Measurements from ENCODE around the gene TRAF2. TPM values are rescaled to one million over a fixed set of nuclear protein-coding genes. Genes with fewer than 3 reads are reported as not detected.

The TRAF2 gene
- total RNA-seq, 2 donors from 2014 or later: 45.9 to 55.1 TPM

DNA sequence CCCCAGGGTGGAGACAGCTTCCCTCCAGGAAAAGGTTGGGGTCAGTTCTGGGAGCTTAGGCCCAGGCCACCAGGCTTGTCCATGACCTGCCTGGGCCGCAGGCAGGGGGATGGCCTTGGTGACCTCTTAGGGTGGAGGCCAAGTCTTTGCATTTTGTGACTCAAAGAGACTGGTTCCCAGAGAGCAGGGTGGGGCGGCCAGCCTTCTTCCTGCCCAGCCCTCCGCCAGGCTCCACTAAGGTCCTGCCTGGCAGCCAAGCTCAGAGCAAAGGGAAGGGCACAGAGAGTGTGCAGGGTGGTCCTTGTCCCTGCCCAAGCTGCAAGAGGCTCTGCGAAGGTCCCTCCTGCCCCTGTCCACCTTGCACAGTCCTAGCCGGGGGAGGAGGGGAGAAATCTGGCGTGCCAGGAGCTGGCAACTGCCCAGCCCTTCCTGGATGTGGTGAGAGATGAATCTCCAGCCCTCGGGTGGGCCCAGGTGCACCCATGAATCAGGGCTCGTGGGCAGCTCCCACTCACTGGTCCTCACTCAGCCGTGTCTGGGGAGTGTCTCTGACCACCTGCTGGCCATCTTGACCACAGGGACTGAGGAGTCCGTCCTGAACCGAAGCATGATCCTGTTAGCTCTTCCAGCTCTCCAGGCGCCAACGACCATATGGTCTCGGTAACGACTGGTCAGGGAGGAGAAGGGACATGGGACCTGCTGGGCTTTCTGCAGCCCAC lies 88.7 kb downstream of the TRAF2 start:
- Mint-ChIP-seq H3K36me3 (ENCODE audit: low read depth) (no peaks in the 10 kb centered on the region), H3K27ac (no peak overlapping the region), H3K4me3 (no peak overlapping the region), H3K4me1 (peaks cover 2% of the 10 kb centered on the region), H3K27me3 (ENCODE audit: insufficient read depth) (peaks cover 2% of the 10 kb centered on the region), H3K9me3 (no peaks in the 10 kb centered on the region)
- Histone ChIP-seq H3K4me1 (ENCODE audit: control insufficient read depth, insufficient read depth, low read length) (peaks cover 3% of the 10 kb centered on the region), H3K27ac (ENCODE audit: low read depth, low read length) (no peak overlapping the region), H3K9me3 (ENCODE audit: control insufficient read depth, low read length) (no peaks in the 10 kb centered on the region), H3K27me3 (ENCODE audit: control insufficient read depth, insufficient read depth, low read length, poor library complexity, severe bottlenecking) (peaks cover 6% of the 10 kb centered on the region), H3K4me3 (ENCODE audit: low read length) (no peak overlapping the region), H3K36me3 (ENCODE audit: control insufficient read depth, insufficient read depth, low read length) (no peaks in the 10 kb centered on the region), H3K9ac (ENCODE audit: extremely low read depth, low read length, poor library complexity, severe bottlenecking) (no peak overlapping the region)
- TF ChIP-seq, protein P1, sequence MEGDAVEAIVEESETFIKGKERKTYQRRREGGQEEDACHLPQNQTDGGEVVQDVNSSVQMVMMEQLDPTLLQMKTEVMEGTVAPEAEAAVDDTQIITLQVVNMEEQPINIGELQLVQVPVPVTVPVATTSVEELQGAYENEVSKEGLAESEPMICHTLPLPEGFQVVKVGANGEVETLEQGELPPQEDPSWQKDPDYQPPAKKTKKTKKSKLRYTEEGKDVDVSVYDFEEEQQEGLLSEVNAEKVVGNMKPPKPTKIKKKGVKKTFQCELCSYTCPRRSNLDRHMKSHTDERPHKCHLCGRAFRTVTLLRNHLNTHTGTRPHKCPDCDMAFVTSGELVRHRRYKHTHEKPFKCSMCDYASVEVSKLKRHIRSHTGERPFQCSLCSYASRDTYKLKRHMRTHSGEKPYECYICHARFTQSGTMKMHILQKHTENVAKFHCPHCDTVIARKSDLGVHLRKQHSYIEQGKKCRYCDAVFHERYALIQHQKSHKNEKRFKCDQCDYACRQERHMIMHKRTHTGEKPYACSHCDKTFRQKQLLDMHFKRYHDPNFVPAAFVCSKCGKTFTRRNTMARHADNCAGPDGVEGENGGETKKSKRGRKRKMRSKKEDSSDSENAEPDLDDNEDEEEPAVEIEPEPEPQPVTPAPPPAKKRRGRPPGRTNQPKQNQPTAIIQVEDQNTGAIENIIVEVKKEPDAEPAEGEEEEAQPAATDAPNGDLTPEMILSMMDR (conservative IDR thresholded peaks at IDR 0.05): no peak
- no peak for DNase-seq
- 86 to 88% methylated on average over 12 to 15 of the region's 15 CpGs for WGBS, 2 experiments (ENCODE audit: insufficient coverage in 1 of 2, insufficient read length in 1 of 2)

- Histone ChIP-seq H3K27me3 (ENCODE audit: control insufficient read depth, insufficient read depth, low read length, poor library complexity, severe bottlenecking) (peaks cover 6% of the 10 kb centered on the region), H3K27ac (ENCODE audit: low read depth, low read length) (no peak overlapping the region), H3K36me3 (ENCODE audit: control insufficient read depth, insufficient read depth, low read length) (no peaks in the 10 kb centered on the region), H3K4me1 (ENCODE audit: control insufficient read depth, insufficient read depth, low read length) (peaks cover 3% of the 10 kb centered on the region), H3K9ac (ENCODE audit: extremely low read depth, low read length, poor library complexity, severe bottlenecking) (no peak overlapping the region), H3K9me3 (ENCODE audit: control insufficient read depth, low read length) (no peaks in the 10 kb centered on the region), H3K4me3 (ENCODE audit: low read length) (no peak overlapping the region)
- H3K4me1 Mint-ChIP-seq: peaks cover 8% of the 10 kb centered on the region
- H3K27ac Mint-ChIP-seq: no peak overlapping the region
- no peak overlapping the region for H3K4me3 Mint-ChIP-seq
- TF ChIP-seq, protein P1 (conservative IDR thresholded peaks at IDR 0.05): peak; percentile 79
- DNase-seq: peak; percentile 92
- 85 to 86% methylated on average over 8 to 14 of the region's 14 CpGs for WGBS, 2 experiments (ENCODE audit: insufficient coverage in 1 of 2, insufficient read length in 1 of 2)
- no peaks in the 10 kb centered on the region for H3K9me3 Mint-ChIP-seq
- peaks cover 2% of the 10 kb centered on the region for H3K27me3 Mint-ChIP-seq (ENCODE audit: insufficient read depth)
- no peaks in the 10 kb centered on the region for H3K36me3 Mint-ChIP-seq (ENCODE audit: low read depth)
Measured at GRCh38 chr9:136975644-136976043, 89.3 kb downstream of the TRAF2 start.

Small RNAs within 50 kb of the gene (microRNA-seq; reads per million reads assigned to microRNA genes)
- gene MIR4479 (ENCODE audit: borderline microRNAs expressed): not detected

Other genes with a start within 250 kb of the TRAF2 start
- gene EGFL7, start 223.6 kb upstream of the TRAF2 start, total RNA-seq: 10 to 100 TPM; 31.5 to 34.0 TPM
- 10 to 100 TPM; 33.4 to 39.8 TPM for gene AGPAT2, start 199.1 kb upstream of the TRAF2 start, total RNA-seq
- gene DIPK1B, start 173.9 kb upstream of the TRAF2 start, total RNA-seq: 10 to 100 TPM; 35.1 to 45.4 TPM
- gene LCN10, start 143.6 kb upstream of the TRAF2 start, total RNA-seq: 1 to 10 TPM in 1 of 2 donors, under 1 TPM in 1; 0.91 to 1.1 TPM
- not detected for gene LCN6, start 138.0 kb upstream of the TRAF2 start, total RNA-seq
- not detected for gene LCN8, start 128.3 kb upstream of the TRAF2 start, total RNA-seq
- gene LCN15, start 122.0 kb upstream of the TRAF2 start, total RNA-seq: 1 to 10 TPM in 1 of 2 donors, under 1 TPM in 1; 0.51 to 1.2 TPM
- 100 to 1,000 TPM; 215 to 339 TPM for gene TMEM141, start 95.2 kb upstream of the TRAF2 start, total RNA-seq
- gene CCDC183, start 90.2 kb upstream of the TRAF2 start, total RNA-seq: 10 to 100 TPM; 10.9 to 13.4 TPM
- gene RABL6, start 78.6 kb upstream of the TRAF2 start, total RNA-seq: 100 to 1,000 TPM; 159 to 206 TPM
- gene AJM1, start 44.0 kb upstream of the TRAF2 start, total RNA-seq: 1 to 10 TPM; 1.4 to 3.5 TPM
- 100 to 1,000 TPM; 107 to 122 TPM for gene PHPT1, start 37.1 kb upstream of the TRAF2 start, total RNA-seq
- gene MAMDC4, start 34.2 kb upstream of the TRAF2 start, total RNA-seq: 10 to 100 TPM in 1 of 2 donors, 1 to 10 TPM in 1; 6.8 to 15.4 TPM
- 100 to 1,000 TPM; 326 to 339 TPM for gene EDF1, start 20.2 kb upstream of the TRAF2 start, total RNA-seq
- gene FBXW5, start 58.2 kb downstream of the TRAF2 start, total RNA-seq: 10 to 100 TPM; 64.2 to 76.5 TPM
- 1 to 10 TPM; 1.2 to 1.6 TPM for gene C8G, start 58.7 kb downstream of the TRAF2 start, total RNA-seq
- gene LCN12, start 65.8 kb downstream of the TRAF2 start, total RNA-seq: 1 to 10 TPM; 2.1 to 4.4 TPM
- 10 to 100 TPM; 13.8 to 22.1 TPM for gene PTGDS, start 91.0 kb downstream of the TRAF2 start, total RNA-seq
- 1 to 10 TPM; 1.4 to 2.2 TPM for gene LCNL1, start 96.5 kb downstream of the TRAF2 start, total RNA-seq
- gene PAXX, start 105.9 kb downstream of the TRAF2 start, total RNA-seq: 10 to 100 TPM; 58.3 to 66.7 TPM
- under 1 TPM in 1 of 2 donors, not detected in 1; 0.46 TPM for gene CLIC3, start 110.1 kb downstream of the TRAF2 start, total RNA-seq
- gene ABCA2, start 141.7 kb downstream of the TRAF2 start, total RNA-seq: 10 to 100 TPM; 21.5 to 30.0 TPM
- not detected for gene FUT7, start 145.6 kb downstream of the TRAF2 start, total RNA-seq
- 10 to 100 TPM; 60.8 to 73.3 TPM for gene NPDC1, start 159.7 kb downstream of the TRAF2 start, total RNA-seq
- 1 to 10 TPM; 1.2 to 2.4 TPM for gene ENTPD2, start 167.5 kb downstream of the TRAF2 start, total RNA-seq
- gene SAPCD2, start 184.0 kb downstream of the TRAF2 start, total RNA-seq: 10 to 100 TPM; 20.8 to 24.9 TPM
- 1 to 10 TPM; 2.6 to 4.5 TPM for gene UAP1L1, start 191.0 kb downstream of the TRAF2 start, total RNA-seq
- 10 to 100 TPM; 62.1 to 63.5 TPM for gene MAN1B1, start 200.5 kb downstream of the TRAF2 start, total RNA-seq
- 10 to 100 TPM; 20.1 to 30.6 TPM for gene DPP7, start 228.2 kb downstream of the TRAF2 start, total RNA-seq

Data from endodermal cell (in vitro differentiated cells).